IMR-90 (cell line): Measurements from ENCODE around the gene AFAP1L2. TPM values are rescaled to one million over a fixed set of nuclear protein-coding genes. Genes with fewer than 3 reads are reported as not detected.

Source experiments
- ATAC-seq: fragments of 200-7000 bp; cut with Tn5 transposase; 2 replicates; pipeline ENCODE4 v1.9.1; 2020; ENCODE audit warnings: low read depth, mild to moderate bottlenecking, moderate library complexity
- BruUV-seq: library from RNA; stranded (reverse); fragments of 400-500 nt; replicated peaks from 2 replicates; lab custom pipeline; 2021; lab: Mats Ljungman, UMichigan
- CTCF ChIA-PET: fragments of 300-600 bp; formaldehyde crosslinking; extraction: SDS; loops from one replicate; lab custom pipeline; 2021; ENCODE audit warnings: antibody characterized with exemption; lab: Yijun Ruan, JAX
- POLR2A ChIA-PET: fragments of 300-600 bp; sonication (Branson Sonifier 250); formaldehyde crosslinking; loops from one replicate; lab custom pipeline; 2022; ENCODE audit warnings: antibody characterized with exemption; ENCODE audit not compliant: unreplicated experiment; lab: Charles Lee
- DNase-seq: peaks from one replicate; pipeline ENCODE4 v3.0.0; 2013
- H2AFZ ChIP-seq: replicated peaks from 2 replicates; pipeline ENCODE3; 2013; ENCODE audit warnings: low read length, mild to moderate bottlenecking; ENCODE audit not compliant: poor library complexity
- H2AK5ac ChIP-seq: 2 replicates; pipeline ENCODE4 v1.6.1; 2013; ENCODE audit warnings: low read depth, low read length, inconsistent platforms
- H2AK9ac ChIP-seq: replicated peaks from 2 replicates; pipeline ENCODE3; 2013; ENCODE audit warnings: mild to moderate bottlenecking, low read depth, low read length, moderate library complexity; ENCODE audit not compliant: poor library complexity
- H2BK120ac ChIP-seq: 2 replicates; pipeline ENCODE4 v1.6.1; 2013; ENCODE audit warnings: low read depth, low read length, inconsistent platforms
- H2BK15ac ChIP-seq: 3 replicates; pipeline ENCODE4 v1.6.1; 2013; ENCODE audit warnings: low read depth, low read length, inconsistent platforms
- H2BK20ac ChIP-seq: 2 replicates; pipeline ENCODE4 v1.6.1; 2013; ENCODE audit warnings: low read depth, mild to moderate bottlenecking, inconsistent platforms, low read length, moderate library complexity
- H2BK5ac ChIP-seq: 2 replicates; pipeline ENCODE4 v1.6.1; 2013; ENCODE audit warnings: mild to moderate bottlenecking, low read depth, low read length, inconsistent platforms; ENCODE audit not compliant: poor library complexity, severe bottlenecking
- H3K14ac ChIP-seq: replicated peaks from 2 replicates; pipeline ENCODE4 v1.6.1; 2013; ENCODE audit warnings: low read depth, low read length, inconsistent platforms
- H3K18ac ChIP-seq: 2 replicates; pipeline ENCODE4 v1.6.1; 2013; ENCODE audit warnings: low read depth, low read length, control low read depth
- H3K23ac ChIP-seq: 2 replicates; pipeline ENCODE4 v1.6.1; 2013; ENCODE audit warnings: low read depth, low read length, inconsistent platforms
- H3K27ac ChIP-seq: 2 replicates; pipeline ENCODE4 v1.5.1; 2013; ENCODE audit warnings: mild to moderate bottlenecking, control low read depth, low read length; ENCODE audit not compliant: insufficient read depth
- H3K27me3 ChIP-seq: 2 replicates; pipeline ENCODE4 v1.6.1; 2013; ENCODE audit warnings: low read length; ENCODE audit not compliant: control insufficient read depth, insufficient read depth
- H3K36me3 ChIP-seq: 2 replicates; pipeline ENCODE4 v1.6.1; 2013; ENCODE audit warnings: low read length, mixed read lengths; ENCODE audit not compliant: control insufficient read depth, insufficient read depth
- H3K4ac ChIP-seq: 2 replicates; pipeline ENCODE4 v1.6.1; 2013; ENCODE audit warnings: low read depth, low read length, inconsistent platforms
- H3K4me1 ChIP-seq: 2 replicates; pipeline ENCODE4 v1.6.1; 2013; ENCODE audit warnings: low read length, mixed read lengths; ENCODE audit not compliant: control insufficient read depth, insufficient read depth
- H3K4me2 ChIP-seq: 2 replicates; pipeline ENCODE4 v1.6.1; 2013; ENCODE audit warnings: low read depth, mild to moderate bottlenecking, control low read depth, low read length, moderate library complexity
- H3K4me3 ChIP-seq: 2 replicates; pipeline ENCODE4 v1.5.1; 2013; ENCODE audit warnings: low read depth, mild to moderate bottlenecking, control low read depth, low read length, moderate library complexity; ENCODE audit not compliant: insufficient read depth
- H3K56ac ChIP-seq: 2 replicates; pipeline ENCODE4 v1.6.1; 2013; ENCODE audit warnings: low read length, inconsistent platforms; ENCODE audit not compliant: insufficient read depth; ENCODE audit errors: extremely low read depth
- H3K79me1 ChIP-seq, 2 experiments: 2 replicates each; pipeline ENCODE4 v1.6.1; 2013; ENCODE audit warnings: low read length in 2 of 2, inconsistent platforms in 1 of 2, low read depth in 1 of 2
- H3K9ac ChIP-seq: 2 replicates; pipeline ENCODE4 v1.6.1; 2013; ENCODE audit warnings: low read depth, low read length, control low read depth
- H3K9me1 ChIP-seq: 2 replicates; pipeline ENCODE4 v1.6.1; 2013; ENCODE audit warnings: low read length, inconsistent platforms; ENCODE audit not compliant: insufficient read depth
- H3K9me3 ChIP-seq: 2 replicates; pipeline ENCODE4 v1.6.1; 2013; ENCODE audit warnings: low read length; ENCODE audit not compliant: control insufficient read depth, insufficient read depth
- H4K20me1 ChIP-seq: 2 replicates; pipeline ENCODE4 v1.6.1; 2013; ENCODE audit warnings: low read length, inconsistent platforms; ENCODE audit not compliant: insufficient read depth
- H4K5ac ChIP-seq: 2 replicates; pipeline ENCODE4 v1.6.1; 2013; ENCODE audit warnings: mild to moderate bottlenecking, low read depth, low read length, control low read depth
- H4K8ac ChIP-seq, 2 experiments: 2 replicates each; pipeline ENCODE4 v1.6.1; 2013; ENCODE audit warnings: low read depth in 2 of 2, low read length in 2 of 2, control low read depth in 1 of 2, inconsistent platforms in 1 of 2
- H4K91ac ChIP-seq: 2 replicates; pipeline ENCODE4 v1.6.1; 2013; ENCODE audit warnings: low read depth, low read length, inconsistent platforms; ENCODE audit not compliant: insufficient read depth
- BHLHE40 ChIP-seq: fragments of 150-350 bp; IDR thresholded peaks from 2 replicates; pipeline ENCODE4 v1.6.1; 2016; ENCODE audit warnings: mild to moderate bottlenecking, low read depth, low read length
- CEBPB ChIP-seq: IDR thresholded peaks from 2 replicates; pipeline ENCODE4 v1.6.1; 2012; ENCODE audit warnings: low read depth, low read length, improper control_type of control experiment
- CHD1 ChIP-seq: IDR thresholded peaks from 2 replicates; pipeline ENCODE4 v1.6.1; 2012; ENCODE audit warnings: low read depth, low read length, improper control_type of control experiment
- FOS ChIP-seq: fragments of 150-350 bp; IDR thresholded peaks from 2 replicates; pipeline ENCODE4 v1.6.1; 2016; ENCODE audit warnings: low read depth, low read length
- MAFK ChIP-seq: IDR thresholded peaks from 2 replicates; pipeline ENCODE4 v1.6.1; 2012; ENCODE audit warnings: low read depth, low read length, improper control_type of control experiment
- MAZ ChIP-seq: IDR thresholded peaks from 2 replicates; pipeline ENCODE4 v1.6.1; 2012; ENCODE audit warnings: low read depth, mild to moderate bottlenecking, low read length, improper control_type of control experiment, moderate library complexity, borderline replicate concordance
- MXI1 ChIP-seq: IDR thresholded peaks from 2 replicates; pipeline ENCODE4 v1.6.1; 2012; ENCODE audit warnings: low read depth, mild to moderate bottlenecking, low read length, moderate library complexity, borderline replicate concordance
- NFE2L2 ChIP-seq: fragments of 150-350 bp; IDR thresholded peaks from 2 replicates; pipeline ENCODE4 v1.6.1; 2016; ENCODE audit warnings: low read depth, mild to moderate bottlenecking, low read length
- POLR2A ChIP-seq: IDR thresholded peaks from 2 replicates; pipeline ENCODE4 v1.6.1; 2012; ENCODE audit warnings: mild to moderate bottlenecking, low read depth, low read length
- RAD21 ChIP-seq: IDR thresholded peaks from 2 replicates; pipeline ENCODE4 v1.6.1; 2012; ENCODE audit warnings: low read length, improper control_type of control experiment
- RCOR1 ChIP-seq: IDR thresholded peaks from 2 replicates; pipeline ENCODE4 v1.6.1; 2012; ENCODE audit warnings: mild to moderate bottlenecking, low read length, improper control_type of control experiment; ENCODE audit not compliant: insufficient replicate concordance
- RFX5 ChIP-seq: IDR thresholded peaks from 2 replicates; pipeline ENCODE4 v1.8.0; 2012; ENCODE audit warnings: low read depth, mild to moderate bottlenecking, low read length, moderate library complexity
- SMC3 ChIP-seq: fragments of 150-350 bp; IDR thresholded peaks from 2 replicates; pipeline ENCODE4 v1.6.1; 2016; ENCODE audit warnings: low read depth, mild to moderate bottlenecking, antibody characterized with exemption, low read length, moderate library complexity
- WGBS, 2 experiments: methylation state at CpG; one replicate each; pipeline versions ENCODE4 v1.1.5 to v1.1.7; 2013; ENCODE audit warnings: missing lambda C conversion rate in 2 of 2; ENCODE audit not compliant: insufficient read length in 1 of 2; ENCODE audit errors: extremely low coverage in 2 of 2; 5-methylcytosine and 5-hydroxymethylcytosine counted together
- dilution Hi-C: fragments of 300-500 bp; cut with HindIII; formaldehyde crosslinking; loops from one replicate; pipeline ENCODE4 v1.14.3; 2018; ENCODE audit warnings: low sequenced_read_pairs; ENCODE audit not compliant: unreplicated experiment
- in situ Hi-C: fragments of 300-500 bp; cut with MboI; formaldehyde crosslinking; loops from 3 replicates; pipeline ENCODE4 v1.14.3; 2019; ENCODE audit warnings: low sequenced_read_pairs, inconsistent platforms, mixed read lengths
- intact Hi-C: fragments of 100-400 bp; cut with micrococcal nuclease; formaldehyde crosslinking; loops from 2 replicates; pipeline ENCODE4 v1.10.0; 2022
- polyA plus RNA-seq, 3 experiments: library from polyadenylated mRNA; depleted of rRNA; stranded (reverse); fragments of >200 nt; gene quantifications; 2 replicates each; pipeline ENCODE4 v1.2.3, GENCODE V29; 2012; ENCODE audit warnings: low replicate concordance in 1 of 3
- total RNA-seq: library from RNA; depleted of rRNA; stranded (reverse); fragments of >200 nt; gene quantifications from 2 replicates; pipeline ENCODE4 v1.2.3, GENCODE V29; 2012
- TF ChIP-seq, protein P1 (sequence below): fragments of 150-350 bp; IDR thresholded peaks from 2 replicates; pipeline ENCODE4 v1.6.1; 2017; ENCODE audit warnings: mild to moderate bottlenecking, antibody characterized with exemption, low read length, low read depth
- TF ChIP-seq, protein P2 (sequence below): fragments of 150-350 bp; IDR thresholded peaks from 2 replicates; pipeline ENCODE4 v1.6.1; 2016; ENCODE audit warnings: low read depth, mild to moderate bottlenecking, low read length, moderate library complexity, borderline replicate concordance
- TF ChIP-seq, protein P3 (sequence below): conservative IDR thresholded peaks from 2 replicates; pipeline ENCODE4 v1.5.1; 2012; ENCODE audit warnings: mild to moderate bottlenecking, low read depth, low read length, improper control_type of control experiment

Gene AFAP1L2
- total and polyA plus RNA-seq, 2 of the 4 experiments (the other 2 are of a cell fraction): under 0.01 to 0.10 TPM

DNA sequence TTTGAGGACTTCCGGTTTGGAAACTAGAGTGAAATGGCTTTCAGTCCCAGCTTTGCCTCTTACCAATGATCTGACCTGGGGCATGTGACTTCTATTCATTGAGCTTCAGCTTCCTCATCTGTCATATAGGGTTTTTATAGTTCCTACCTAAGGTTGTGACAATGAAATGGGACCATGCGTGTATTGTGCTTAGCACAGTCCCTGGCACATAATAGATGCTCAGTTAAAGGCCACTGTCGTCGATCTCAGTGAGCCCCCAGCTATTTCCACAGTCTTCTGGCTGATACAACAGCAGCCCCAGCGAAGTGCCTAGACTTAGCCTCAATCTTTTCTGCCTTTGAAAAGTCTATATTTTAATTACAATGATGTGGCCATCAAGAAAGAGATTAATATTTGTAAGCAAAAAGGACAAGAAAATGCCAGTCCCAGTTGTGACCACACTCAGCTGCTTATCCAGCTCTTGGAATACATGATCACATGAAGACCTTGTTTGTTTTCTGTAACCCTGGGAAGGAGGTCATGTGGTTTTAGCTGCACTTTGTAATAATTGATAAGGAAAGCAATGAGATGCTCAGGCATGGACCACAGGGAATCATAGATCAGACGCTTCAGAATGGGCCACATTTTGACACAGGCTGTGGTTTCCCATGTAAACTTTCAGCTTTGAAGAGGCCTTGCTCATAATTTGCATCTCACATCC lies 120.6 kb downstream of the AFAP1L2 start:
- Histone ChIP-seq H3K23ac (no peak overlapping the region), H3K9me1 (no peaks in the 10 kb centered on the region), H2BK20ac (no peak overlapping the region), H3K4ac (no peak overlapping the region), H3K14ac (no peak overlapping the region), H3K4me1 (no peaks in the 10 kb centered on the region), H3K79me1 (no peaks in the 10 kb centered on the region), H2BK120ac (no peak overlapping the region), H3K27me3 (peaks cover 53% of the 10 kb centered on the region), H3K4me3 (no peak overlapping the region), H3K18ac (no peak overlapping the region), H4K5ac (no peak overlapping the region), H2AFZ (no peak overlapping the region), H4K20me1 (no peaks in the 10 kb centered on the region), H4K91ac (no peak overlapping the region), H4K8ac (no peak overlapping the region), H3K9me3 (no peaks in the 10 kb centered on the region), H2BK5ac (no peak overlapping the region), H3K36me3 (no peaks in the 10 kb centered on the region), H3K4me2 (no peak overlapping the region), H3K9ac (no peak overlapping the region), H2BK15ac (no peak overlapping the region), H3K27ac (no peak overlapping the region), H2AK5ac (no peak overlapping the region), H2AK9ac (no peak overlapping the region), H3K56ac (no peak overlapping the region)
- POLR2A ChIA-PET: no interaction called here
- in situ Hi-C loops: no loop called here
- ATAC-seq: no peak
- CTCF ChIA-PET: interaction anchor here (0.6 kb wide), 1 partner anchor 45 kb away, joined by 3 read pairs; no protein-coding TSS in a partner anchor
- dilution Hi-C loops: no loop called here
- BruUV-seq: no TSS peak
- no peak for DNase-seq
- intact Hi-C loops: no loop called here
- no CpG with 5 or more reads among the region's 6 CpGs for WGBS, 2 experiments
- TF ChIP-seq, protein P1, sequence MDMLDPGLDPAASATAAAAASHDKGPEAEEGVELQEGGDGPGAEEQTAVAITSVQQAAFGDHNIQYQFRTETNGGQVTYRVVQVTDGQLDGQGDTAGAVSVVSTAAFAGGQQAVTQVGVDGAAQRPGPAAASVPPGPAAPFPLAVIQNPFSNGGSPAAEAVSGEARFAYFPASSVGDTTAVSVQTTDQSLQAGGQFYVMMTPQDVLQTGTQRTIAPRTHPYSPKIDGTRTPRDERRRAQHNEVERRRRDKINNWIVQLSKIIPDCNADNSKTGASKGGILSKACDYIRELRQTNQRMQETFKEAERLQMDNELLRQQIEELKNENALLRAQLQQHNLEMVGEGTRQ: no peak
- TF ChIP-seq POLR2A (no peak), MXI1 (no peak), MAZ (no peak), NFE2L2 (no peak), CHD1 (no peak), SMC3 (no peak), RAD21 (no peak), RCOR1 (no peak), RFX5 (no peak), CEBPB (no peak), MAFK (no peak), BHLHE40 (no peak), FOS (no peak)
- TF ChIP-seq, protein P2, sequence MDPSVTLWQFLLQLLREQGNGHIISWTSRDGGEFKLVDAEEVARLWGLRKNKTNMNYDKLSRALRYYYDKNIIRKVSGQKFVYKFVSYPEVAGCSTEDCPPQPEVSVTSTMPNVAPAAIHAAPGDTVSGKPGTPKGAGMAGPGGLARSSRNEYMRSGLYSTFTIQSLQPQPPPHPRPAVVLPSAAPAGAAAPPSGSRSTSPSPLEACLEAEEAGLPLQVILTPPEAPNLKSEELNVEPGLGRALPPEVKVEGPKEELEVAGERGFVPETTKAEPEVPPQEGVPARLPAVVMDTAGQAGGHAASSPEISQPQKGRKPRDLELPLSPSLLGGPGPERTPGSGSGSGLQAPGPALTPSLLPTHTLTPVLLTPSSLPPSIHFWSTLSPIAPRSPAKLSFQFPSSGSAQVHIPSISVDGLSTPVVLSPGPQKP: no peak
- TF ChIP-seq, protein P3, sequence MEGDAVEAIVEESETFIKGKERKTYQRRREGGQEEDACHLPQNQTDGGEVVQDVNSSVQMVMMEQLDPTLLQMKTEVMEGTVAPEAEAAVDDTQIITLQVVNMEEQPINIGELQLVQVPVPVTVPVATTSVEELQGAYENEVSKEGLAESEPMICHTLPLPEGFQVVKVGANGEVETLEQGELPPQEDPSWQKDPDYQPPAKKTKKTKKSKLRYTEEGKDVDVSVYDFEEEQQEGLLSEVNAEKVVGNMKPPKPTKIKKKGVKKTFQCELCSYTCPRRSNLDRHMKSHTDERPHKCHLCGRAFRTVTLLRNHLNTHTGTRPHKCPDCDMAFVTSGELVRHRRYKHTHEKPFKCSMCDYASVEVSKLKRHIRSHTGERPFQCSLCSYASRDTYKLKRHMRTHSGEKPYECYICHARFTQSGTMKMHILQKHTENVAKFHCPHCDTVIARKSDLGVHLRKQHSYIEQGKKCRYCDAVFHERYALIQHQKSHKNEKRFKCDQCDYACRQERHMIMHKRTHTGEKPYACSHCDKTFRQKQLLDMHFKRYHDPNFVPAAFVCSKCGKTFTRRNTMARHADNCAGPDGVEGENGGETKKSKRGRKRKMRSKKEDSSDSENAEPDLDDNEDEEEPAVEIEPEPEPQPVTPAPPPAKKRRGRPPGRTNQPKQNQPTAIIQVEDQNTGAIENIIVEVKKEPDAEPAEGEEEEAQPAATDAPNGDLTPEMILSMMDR: no peak
